ENCODE measurements around the gene HECW1. TPM values are rescaled to one million over a fixed set of nuclear protein-coding genes. Genes with fewer than 3 reads are reported as not detected.

The HECW1 gene
- total and polyA plus RNA-seq, 10 of the 15 experiments (the other 5 are each of a cell fraction or from before 2014, with no cell fraction given), result under 0.01 to 0.31 (median 0.04) TPM; not detected in 3

- TF ChIP-seq EGR1 (IDR thresholded peaks at IDR 0.05; ENCODE audit: borderline replicate concordance in 1 of 2, low read depth in 2 of 2, low read length in 2 of 2) (no peak), CREB1 (IDR thresholded peaks at IDR 0.05; ENCODE audit: low read depth) (peak; percentile 72; the same call in 1 of the 2 replicates), MYB (IDR thresholded peaks at IDR 0.05; ENCODE audit: borderline replicate concordance, low read depth, low read length) (peak; percentile 90)
Measured at GRCh38 chr7:43516581-43517342, 404.3 kb downstream of the HECW1 start (continued).

- no peak overlapping the region for H3K4me2 ChIP-seq (ENCODE audit: control insufficient read depth, insufficient read depth)
- H3K4me1 ChIP-seq (ENCODE audit: control insufficient read depth, insufficient read depth, low read length), result peaks cover 3% of the 10 kb centered on the region
- no peak overlapping the region for H3K27ac ChIP-seq (ENCODE audit: control insufficient read depth, insufficient read depth)
- in situ Hi-C loops (cut with MboI), result no loop called here
- RAD21 ChIA-PET (ENCODE audit: unreplicated experiment), result interaction anchor here (1.0 to 4.2 kb wide), 8 partner anchors 28 to 183 kb away, joined by 3 to 20 read pairs (median 4); partner anchors contain the start of gene STK17A
- H3K9me3 ChIP-seq (replicated peaks; ENCODE audit: control insufficient read depth, insufficient read depth, low read length), result no peaks in the 10 kb centered on the region
- POLR2A ChIA-PET, result interaction anchor here (0.8 to 1.5 kb wide), 5 partner anchors 53 to 352 kb away, joined by 3 to 5 read pairs (median 3); partner anchors contain the start of genes MRPS24 and STK17A
- H2AFZ ChIP-seq (ENCODE audit: control insufficient read depth, low read depth, low read length), result no peak overlapping the region; the same call in 1 of the 2 replicates
- 38% methylated on average over 2 of the region's 2 CpGs for WGBS (ENCODE audit: insufficient coverage, insufficient replicate concordance, low lambda C conversion rate, missing lambda C conversion rate)
- no peaks in the 10 kb centered on the region for H3K27me3 ChIP-seq (replicated peaks in 1 of 2; ENCODE audit: control insufficient read depth in 2 of 2, insufficient read depth in 2 of 2, low read length in 1 of 2)
- DNase-seq (ENCODE audit: low read depth, low spot score) (no peak), ATAC-seq (peak; percentile 37), FAIRE-seq (no peak)
- no TSS peak for BruUV-seq (replicated peaks)
- CTCF ChIA-PET, result interaction anchor here (0.9 to 1.9 kb wide), 5 partner anchors 29 to 298 kb away, joined by 3 to 13 read pairs (median 4); partner anchors contain the start of gene STK17A
- H4K20me1 ChIP-seq (ENCODE audit: control insufficient read depth, insufficient read depth), result no peaks in the 10 kb centered on the region
- H3K9ac ChIP-seq (ENCODE audit: control insufficient read depth, insufficient read depth, low read length), result no peak overlapping the region
- intact Hi-C loops (cut with micrococcal nuclease; ENCODE audit: unreplicated experiment), result no loop called here
- H3K36me3 ChIP-seq (ENCODE audit: control insufficient read depth in 2 of 2, insufficient read depth in 2 of 2, low read length in 1 of 2), result no peaks in the 10 kb centered on the region
- H3K4me3 ChIP-seq, result no peak overlapping the region
- SMC1A ChIA-PET (ENCODE audit: uncharacterized antibody, unreplicated experiment), result interaction anchor here (0.7 to 2.7 kb wide), 18 partner anchors 16 to 322 kb away, joined by 3 to 12 read pairs (median 4); partner anchors contain the start of gene STK17A
- no peaks in the 10 kb centered on the region for H3K79me2 ChIP-seq (ENCODE audit: control insufficient read depth, insufficient read depth, low read length)
- TF ChIP-seq YY1 (IDR thresholded peaks at IDR 0.05; ENCODE audit: low read depth, low read length) (no peak), MXI1 (IDR thresholded peaks at IDR 0.05; ENCODE audit: low read depth, low read length) (no peak), NFYA (IDR thresholded peaks at IDR 0.05; ENCODE audit: borderline replicate concordance, low read depth, low read length) (no peak), MTA3 (IDR thresholded peaks at IDR 0.05; ENCODE audit: borderline replicate concordance, low read length) (no peak), NR2C1 (IDR thresholded peaks at IDR 0.05) (no peak), SMC3 (IDR thresholded peaks at IDR 0.05; ENCODE audit: borderline replicate concordance, low read length) (no peak), TCF12 (IDR thresholded peaks at IDR 0.05; ENCODE audit: low read depth, low read length) (no peak), SMARCA5 (IDR thresholded peaks at IDR 0.05) (no peak), TARDBP (IDR thresholded peaks at IDR 0.05; ENCODE audit: borderline replicate concordance) (no peak), E4F1 (IDR thresholded peaks at IDR 0.05; ENCODE audit: borderline replicate concordance, partially characterized antibody) (no peak), ZSCAN29 (IDR thresholded peaks at IDR 0.05) (no peak)
- TF ChIP-seq, protein P1, sequence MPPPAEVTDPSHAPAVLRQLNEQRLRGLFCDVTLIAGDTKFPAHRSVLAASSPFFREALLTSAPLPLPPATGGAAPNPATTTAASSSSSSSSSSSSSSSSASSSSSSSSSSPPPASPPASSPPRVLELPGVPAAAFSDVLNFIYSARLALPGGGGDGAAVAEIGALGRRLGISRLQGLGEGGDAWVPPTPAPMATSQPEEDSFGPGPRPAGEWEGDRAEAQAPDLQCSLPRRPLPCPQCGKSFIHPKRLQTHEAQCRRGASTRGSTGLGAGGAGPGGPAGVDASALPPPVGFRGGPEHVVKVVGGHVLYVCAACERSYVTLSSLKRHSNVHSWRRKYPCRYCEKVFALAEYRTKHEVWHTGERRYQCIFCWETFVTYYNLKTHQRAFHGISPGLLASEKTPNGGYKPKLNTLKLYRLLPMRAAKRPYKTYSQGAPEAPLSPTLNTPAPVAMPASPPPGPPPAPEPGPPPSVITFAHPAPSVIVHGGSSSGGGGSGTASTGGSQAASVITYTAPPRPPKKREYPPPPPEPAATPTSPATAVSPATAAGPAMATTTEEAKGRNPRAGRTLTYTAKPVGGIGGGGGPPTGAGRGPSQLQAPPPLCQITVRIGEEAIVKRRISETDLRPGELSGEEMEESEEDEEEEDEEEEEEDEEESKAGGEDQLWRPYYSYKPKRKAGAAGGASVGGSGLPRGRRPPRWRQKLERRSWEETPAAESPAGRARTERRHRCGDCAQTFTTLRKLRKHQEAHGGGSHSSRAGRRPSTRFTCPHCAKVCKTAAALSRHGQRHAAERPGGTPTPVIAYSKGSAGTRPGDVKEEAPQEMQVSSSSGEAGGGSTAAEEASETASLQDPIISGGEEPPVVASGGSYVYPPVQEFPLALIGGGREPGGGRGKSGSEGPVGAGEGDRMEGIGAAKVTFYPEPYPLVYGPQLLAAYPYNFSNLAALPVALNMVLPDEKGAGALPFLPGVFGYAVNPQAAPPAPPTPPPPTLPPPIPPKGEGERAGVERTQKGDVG (CRISPR knock-in tag; IDR thresholded peaks at IDR 0.05), result no peak
Measured at GRCh38 chr7:43517464-43517863, 405.0 kb downstream of the HECW1 start.

Measured in GM12878 (cell line).